Measurements from ENCODE around the gene SHKBP1. TPM values are rescaled to one million over a fixed set of nuclear protein-coding genes. Genes with fewer than 3 reads are reported as not detected.

Gene SHKBP1
- total and polyA plus RNA-seq, 2 donors from 2014 or later, result 69.6 to 91.3 TPM

DNA sequence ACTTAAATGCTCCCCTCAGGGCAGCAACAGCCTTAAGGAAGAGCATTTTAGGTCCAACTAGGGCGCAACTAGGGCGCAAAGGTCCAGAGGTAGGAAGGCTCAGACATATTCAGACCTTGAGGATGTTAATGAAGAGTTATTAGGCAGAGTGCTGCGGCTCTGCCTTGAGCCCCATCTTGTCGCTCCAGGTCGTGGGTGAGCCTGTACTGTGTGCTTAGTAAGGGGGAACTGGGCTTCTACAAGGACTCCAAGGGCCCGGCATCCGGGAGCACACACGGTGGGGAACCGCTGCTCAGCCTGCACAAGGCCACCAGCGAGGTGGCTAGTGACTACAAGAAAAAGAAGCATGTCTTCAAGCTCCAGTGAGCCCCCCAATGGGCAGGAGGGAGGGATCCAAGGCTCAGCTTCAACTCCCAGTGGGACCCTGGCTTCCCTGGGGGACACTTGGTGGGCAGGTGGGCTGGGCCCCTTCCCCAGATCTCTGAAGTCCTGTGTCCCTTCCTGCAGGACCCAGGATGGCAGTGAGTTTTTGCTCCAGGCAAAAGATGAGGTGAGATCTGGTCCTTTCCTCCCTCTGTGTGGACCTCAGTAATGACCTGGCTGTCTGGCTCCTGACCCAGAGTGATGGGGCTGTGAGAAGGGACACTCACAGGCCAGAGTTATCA is 4.7 kb upstream of the SHKBP1 start:
- H3K27me3 ChIP-seq (ENCODE audit: control insufficient read depth, insufficient read depth, low read length), result peaks cover 10% of the 10 kb centered on the region
- H3K36me3 ChIP-seq (ENCODE audit: control insufficient read depth in 2 of 3, insufficient read depth in 3 of 3, low read length in 3 of 3), result no peaks in the 10 kb centered on the region
- intact Hi-C loops (cut with DNase I), result no loop called here
- no peaks in the 10 kb centered on the region for H3K9me3 ChIP-seq (ENCODE audit: control insufficient read depth in 2 of 3, insufficient read depth in 1 of 3, low read length in 3 of 3)
- no peak for TF ChIP-seq CTCF (IDR thresholded peaks at IDR 0.05; ENCODE audit: borderline replicate concordance, extremely low read depth, insufficient read depth)
- FAIRE-seq, result no peak
- H3K4me3 ChIP-seq (ENCODE audit: low read length in 3 of 3), result no peak overlapping the region
- no peak overlapping the region for H3K9ac ChIP-seq (ENCODE audit: low read length in 3 of 3)
- peaks cover 0 to 5% (median 0%) of the 10 kb centered on the region in 3 donors for H3K4me1 ChIP-seq (ENCODE audit: control insufficient read depth in 2 of 3, insufficient read depth in 2 of 3, low read depth in 1 of 3, low read length in 3 of 3)
- DNase-seq, result peak in 1 of 5 donors; percentile 61
- H3K27ac ChIP-seq (ENCODE audit: low read depth in 2 of 2, low read length in 2 of 2), result no peak overlapping the region

DNA sequence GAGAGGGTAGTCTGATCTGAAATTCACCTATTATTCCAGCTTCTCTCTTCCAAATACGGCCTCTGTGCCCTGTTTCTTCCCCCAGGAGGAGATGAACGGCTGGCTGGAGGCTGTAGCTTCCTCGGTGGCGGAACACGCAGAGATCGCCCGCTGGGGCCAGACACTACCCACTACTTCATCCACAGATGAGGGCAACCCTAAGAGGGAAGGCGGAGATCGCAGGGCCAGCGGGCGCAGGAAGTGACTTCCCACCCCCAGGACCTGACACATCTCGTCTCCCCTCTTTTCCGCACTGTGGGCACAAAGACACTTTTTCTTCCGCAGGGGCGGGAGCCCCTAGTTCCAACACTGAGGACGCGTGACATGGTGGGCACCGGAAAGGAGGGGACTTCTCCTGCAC is 1.3 kb upstream of the SHKBP1 start:
- DNase-seq, result no peak
- intact Hi-C loops (cut with DNase I), result no loop called here
- no peak for FAIRE-seq
- Histone ChIP-seq H3K4me1 (ENCODE audit: control insufficient read depth in 2 of 3, insufficient read depth in 2 of 3, low read depth in 1 of 3, low read length in 3 of 3) (peaks cover 0 to 9% (median 0%) of the 10 kb centered on the region in 3 donors), H3K4me3 (ENCODE audit: low read length in 3 of 3) (no peak overlapping the region), H3K27me3 (ENCODE audit: control insufficient read depth, insufficient read depth, low read length) (no peaks in the 10 kb centered on the region), H3K27ac (ENCODE audit: low read depth in 2 of 2, low read length in 2 of 2) (no peak overlapping the region), H3K9me3 (ENCODE audit: control insufficient read depth in 2 of 3, insufficient read depth in 1 of 3, low read length in 3 of 3) (no peaks in the 10 kb centered on the region), H3K36me3 (ENCODE audit: control insufficient read depth in 2 of 3, insufficient read depth in 3 of 3, low read length in 3 of 3) (peaks cover 0 to 3% (median 0%) of the 10 kb centered on the region in 3 donors), H3K9ac (ENCODE audit: low read length in 3 of 3) (no peak overlapping the region)
- no peak for TF ChIP-seq CTCF (IDR thresholded peaks at IDR 0.05; ENCODE audit: borderline replicate concordance, extremely low read depth, insufficient read depth)

- H3K36me3 ChIP-seq (ENCODE audit: control insufficient read depth in 2 of 3, insufficient read depth in 3 of 3, low read length in 3 of 3), result peaks cover 0 to 6% (median 0%) of the 10 kb centered on the region in 3 donors
- DNase-seq, result peak in 2 of 5 donors; percentile 13 to 57
- TF ChIP-seq CTCF (IDR thresholded peaks at IDR 0.05; ENCODE audit: borderline replicate concordance, extremely low read depth, insufficient read depth), result no peak
- no peaks in the 10 kb centered on the region for H3K9me3 ChIP-seq (ENCODE audit: control insufficient read depth in 2 of 3, insufficient read depth in 1 of 3, low read length in 3 of 3)
- peak overlapping the region; percentile 60 to 93 (median 92) for H3K4me3 ChIP-seq (ENCODE audit: low read length in 3 of 3)
- no peak overlapping the region for H3K9ac ChIP-seq (ENCODE audit: low read length in 3 of 3)
- no peaks in the 10 kb centered on the region for H3K27me3 ChIP-seq (ENCODE audit: control insufficient read depth, insufficient read depth, low read length)
- FAIRE-seq, result no peak
- no peak overlapping the region for H3K27ac ChIP-seq (ENCODE audit: low read depth in 2 of 2, low read length in 2 of 2)
- intact Hi-C loops (cut with DNase I), result no loop called here
- peaks cover 0 to 9% (median 0%) of the 10 kb centered on the region in 3 donors for H3K4me1 ChIP-seq (ENCODE audit: control insufficient read depth in 2 of 3, insufficient read depth in 2 of 3, low read depth in 1 of 3, low read length in 3 of 3)
Observed at GRCh38 chr19:40576151-40576584, 505 bp upstream of the SHKBP1 start.

Measured in kidney (tissue), 14 donors.